H9 (cell line): Measurements from ENCODE around the gene KCNAB1. TPM values are rescaled to one million over a fixed set of nuclear protein-coding genes. Genes with fewer than 3 reads are reported as not detected.

Experiments used
- DNase-seq: peaks from one replicate; pipeline ENCODE4 v3.0.0-alpha.2; 2017
- H2AFZ ChIP-seq: one replicate; pipeline ENCODE4 v1.6.1; 2013; ENCODE audit warnings: mild to moderate bottlenecking, low read length, control low read depth, moderate library complexity
- H2AK5ac ChIP-seq: 2 replicates; pipeline ENCODE4 v1.6.1; 2013; ENCODE audit warnings: low read length, control low read depth, mixed read lengths; ENCODE audit not compliant: insufficient read length
- H2BK120ac ChIP-seq: one replicate; pipeline ENCODE4 v1.6.1; 2013; ENCODE audit warnings: low read depth, mild to moderate bottlenecking, low read length, control low read depth, inconsistent platforms; ENCODE audit not compliant: poor library complexity, severe bottlenecking
- H2BK12ac ChIP-seq: 2 replicates; pipeline ENCODE4 v1.6.1; 2013; ENCODE audit warnings: low read length, control low read depth, mixed read lengths, low read depth; ENCODE audit not compliant: insufficient read length
- H2BK15ac ChIP-seq: 2 replicates; pipeline ENCODE4 v1.6.1; 2013; ENCODE audit warnings: low read depth, low read length, control low read depth
- H2BK20ac ChIP-seq: one replicate; pipeline ENCODE4 v1.6.1; 2013; ENCODE audit warnings: low read depth, mild to moderate bottlenecking, low read length, control low read depth, inconsistent platforms; ENCODE audit not compliant: poor library complexity, severe bottlenecking
- H2BK5ac ChIP-seq: 2 replicates; pipeline ENCODE4 v1.6.1; 2013; ENCODE audit warnings: low read length, control low read depth, mixed read lengths; ENCODE audit not compliant: insufficient read length
- H3K14ac ChIP-seq: 2 replicates; pipeline ENCODE4 v1.6.1; 2013; ENCODE audit warnings: low read length, control low read depth; ENCODE audit not compliant: insufficient read depth
- H3K18ac ChIP-seq: 2 replicates; pipeline ENCODE4 v1.6.1; 2013; ENCODE audit warnings: low read depth, mild to moderate bottlenecking, mixed read lengths, low read length, control low read depth; ENCODE audit not compliant: insufficient read length
- H3K23ac ChIP-seq: 2 replicates; pipeline ENCODE4 v1.6.1; 2013; ENCODE audit warnings: low read length, control low read depth, mixed read lengths, low read depth; ENCODE audit not compliant: insufficient read length
- H3K23me2 ChIP-seq: 2 replicates; pipeline ENCODE4 v1.6.1; 2013; ENCODE audit warnings: low read depth, mild to moderate bottlenecking, mixed read lengths, low read length, control low read depth; ENCODE audit not compliant: insufficient read length, poor library complexity, severe bottlenecking
- H3K27ac ChIP-seq: 2 replicates; pipeline ENCODE4 v1.5.1; 2013; ENCODE audit warnings: low read length, control low read depth, mixed read lengths, low read depth; ENCODE audit not compliant: insufficient read length
- H3K27me3 ChIP-seq: 2 replicates; pipeline ENCODE4 v1.6.1; 2013; ENCODE audit warnings: low read length, control low read depth, inconsistent platforms; ENCODE audit not compliant: insufficient read depth
- H3K4ac ChIP-seq: 2 replicates; pipeline ENCODE4 v1.6.1; 2013; ENCODE audit warnings: low read depth, mild to moderate bottlenecking, control low read depth, inconsistent platforms, low read length, moderate library complexity
- H3K4me1 ChIP-seq: 2 replicates; pipeline ENCODE4 v1.6.1; 2013; ENCODE audit warnings: low read length, control low read depth, inconsistent platforms; ENCODE audit not compliant: insufficient read depth
- H3K4me2 ChIP-seq: 2 replicates; pipeline ENCODE4 v1.6.1; 2013; ENCODE audit warnings: low read length, control low read depth, mixed read lengths; ENCODE audit not compliant: insufficient read length, insufficient read depth
- H3K56ac ChIP-seq: 2 replicates; pipeline ENCODE4 v1.6.1; 2013; ENCODE audit warnings: low read depth, mild to moderate bottlenecking, mixed read lengths, low read length, control low read depth; ENCODE audit not compliant: insufficient read length
- H3K79me1 ChIP-seq: 2 replicates; pipeline ENCODE4 v1.6.1; 2013; ENCODE audit warnings: low read depth, mild to moderate bottlenecking, moderate library complexity, low read length, control low read depth, inconsistent platforms; ENCODE audit not compliant: insufficient read depth, poor library complexity, severe bottlenecking
- H3K79me2 ChIP-seq: 2 replicates; pipeline ENCODE4 v1.6.1; 2013; ENCODE audit warnings: low read length, control low read depth, inconsistent platforms; ENCODE audit not compliant: insufficient read depth
- H3K9ac ChIP-seq: 2 replicates; pipeline ENCODE4 v1.6.1; 2013; ENCODE audit warnings: low read length, control low read depth, mixed read lengths; ENCODE audit not compliant: insufficient read length; ENCODE audit errors: extremely low read depth
- H3K9me3 ChIP-seq: one replicate; pipeline ENCODE4 v1.6.1; 2013; ENCODE audit warnings: low read depth, low read length, inconsistent platforms; ENCODE audit not compliant: control insufficient read depth
- H3T11ph ChIP-seq: one replicate; pipeline ENCODE4 v1.6.1; 2013; ENCODE audit warnings: mild to moderate bottlenecking, low read length, control low read depth, inconsistent platforms
- H4K20me1 ChIP-seq: one replicate; pipeline ENCODE4 v1.6.1; 2013; ENCODE audit not compliant: control insufficient read depth, insufficient read length, insufficient read depth
- H4K5ac ChIP-seq: 2 replicates; pipeline ENCODE4 v1.6.1; 2013; ENCODE audit warnings: low read depth, mild to moderate bottlenecking, mixed read lengths, low read length, control low read depth; ENCODE audit not compliant: insufficient read length
- H4K8ac ChIP-seq: replicated peaks from 2 replicates; pipeline ENCODE4 v1.6.1; 2013; ENCODE audit warnings: low read length, control low read depth, mixed read lengths, low read depth; ENCODE audit not compliant: insufficient read length
- H4K91ac ChIP-seq: 2 replicates; pipeline ENCODE4 v1.6.1; 2013; ENCODE audit warnings: low read depth, mild to moderate bottlenecking, moderate library complexity, mixed read lengths, low read length, control low read depth; ENCODE audit not compliant: insufficient read length
- H3K27ac Mint-ChIP-seq, 3 experiments: 2 replicates in 2 of 3; 3 replicates in 1 of 3; pipeline ENCODE4 v1.8.0; 2020 to 2021; ENCODE audit warnings: mixed read lengths in 3 of 3, mild to moderate bottlenecking in 1 of 3, moderate library complexity in 1 of 3
- H3K27me3 Mint-ChIP-seq: 2 replicates; pipeline ENCODE4 v1.8.0; 2021; ENCODE audit warnings: low read depth, mild to moderate bottlenecking, moderate library complexity, mixed read lengths
- H3K36me3 Mint-ChIP-seq, 3 experiments: 2 replicates in 2 of 3; 3 replicates in 1 of 3; pipeline ENCODE4 v1.8.0; 2020 to 2021; ENCODE audit warnings: low read depth in 3 of 3, mixed read lengths in 3 of 3; ENCODE audit not compliant: insufficient read depth in 1 of 3
- H3K4me1 Mint-ChIP-seq, 2 experiments: 2 replicates each; pipeline ENCODE4 v1.8.0; 2020; ENCODE audit warnings: mixed read lengths in 2 of 2
- H3K4me3 Mint-ChIP-seq, 2 experiments: 2 replicates in 1 of 2; 3 replicates in 1 of 2; pipeline ENCODE4 v1.8.0; 2020 to 2021; ENCODE audit warnings: mild to moderate bottlenecking in 2 of 2, mixed read lengths in 2 of 2, moderate library complexity in 1 of 2
- H3K9me3 Mint-ChIP-seq, 2 experiments: 2 replicates in 1 of 2; 3 replicates in 1 of 2; pipeline ENCODE4 v1.8.0; 2020; ENCODE audit warnings: mild to moderate bottlenecking in 2 of 2, mixed read lengths in 2 of 2, moderate library complexity in 1 of 2
- WGBS: extraction: QIAGEN DNeasy Blood & Tissue Kit; methylation state at CpG from one replicate; pipeline ENCODE4 v1.1.7; 2013; ENCODE audit warnings: missing lambda C conversion rate, low lambda C conversion rate, mixed read lengths; ENCODE audit not compliant: insufficient read length; ENCODE audit errors: extremely low coverage; 5-methylcytosine and 5-hydroxymethylcytosine counted together
- total RNA-seq: library from RNA; stranded (reverse); gene quantifications from 2 replicates; pipeline ENCODE4 v1.2.1, GENCODE V29; 2021
- TF ChIP-seq, protein P1 (sequence below): fragments of 200-600 bp; sonication (generic); conservative IDR thresholded peaks from 3 replicates; pipeline ENCODE4 v1.8.0; 2021; ENCODE audit warnings: antibody characterized with exemption, mild to moderate bottlenecking

KCNAB1 gene
- total RNA-seq, 1 experiment from 2014 or later: 3.7 TPM

DNA sequence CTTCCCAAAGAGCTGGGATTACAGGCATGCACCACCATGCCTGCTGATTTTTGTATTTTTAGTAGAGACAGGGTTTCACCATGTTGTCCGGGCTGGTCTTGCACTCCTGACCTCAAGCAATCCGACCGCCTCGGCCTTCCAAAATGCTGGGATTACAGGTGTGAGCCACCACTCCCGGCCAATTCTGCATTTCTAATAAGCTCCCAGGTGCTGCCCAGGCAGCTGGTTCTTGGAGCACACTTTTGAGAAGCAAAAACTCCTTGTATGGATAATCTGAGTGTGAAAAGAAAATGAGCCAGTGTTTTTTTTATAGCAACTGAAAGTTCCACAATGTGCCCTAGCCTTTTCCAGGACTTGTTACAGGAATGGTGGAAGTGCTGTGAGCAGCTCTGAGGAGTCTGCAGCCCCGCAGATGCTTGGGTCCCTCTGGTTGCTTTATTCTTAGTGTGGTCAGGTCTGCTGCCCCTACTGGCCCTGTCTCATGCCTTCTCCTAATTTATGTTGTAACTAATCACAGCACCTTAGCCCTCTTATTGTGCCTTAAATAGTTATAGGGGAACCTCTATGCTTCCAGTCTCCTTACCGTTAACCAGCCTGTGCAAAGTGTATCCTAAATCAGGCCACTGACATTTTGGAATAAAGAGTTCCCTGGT is 13.5 kb upstream of the KCNAB1 start:
- H3K36me3 Mint-ChIP-seq: no peaks in the 10 kb centered on the region
- no peak overlapping the region for H4K5ac ChIP-seq
- H2BK120ac ChIP-seq: no peak overlapping the region
- H3K9ac ChIP-seq: no peak overlapping the region
- no peak overlapping the region for H3K27ac Mint-ChIP-seq
- no peaks in the 10 kb centered on the region for H3K27me3 ChIP-seq
- H2AK5ac ChIP-seq: no peak overlapping the region
- H3K27me3 Mint-ChIP-seq: no peaks in the 10 kb centered on the region
- H3T11ph ChIP-seq: no peak overlapping the region
- no peak overlapping the region for H3K14ac ChIP-seq
- no peaks in the 10 kb centered on the region for H3K4me1 ChIP-seq
- no peaks in the 10 kb centered on the region for H3K9me3 ChIP-seq
- DNase-seq: peak; percentile 51
- no peaks in the 10 kb centered on the region for H4K20me1 ChIP-seq
- no peaks in the 10 kb centered on the region for H3K79me1 ChIP-seq
- no CpG with 5 or more reads among the region's 7 CpGs for WGBS
- H4K91ac ChIP-seq: no peak overlapping the region
- no peak overlapping the region for H2BK5ac ChIP-seq
- no peak overlapping the region for H3K4me2 ChIP-seq
- no peak overlapping the region for H2BK12ac ChIP-seq
- H3K79me2 ChIP-seq: no peaks in the 10 kb centered on the region
- no peaks in the 10 kb centered on the region for H3K4me1 Mint-ChIP-seq
- TF ChIP-seq, protein P1, sequence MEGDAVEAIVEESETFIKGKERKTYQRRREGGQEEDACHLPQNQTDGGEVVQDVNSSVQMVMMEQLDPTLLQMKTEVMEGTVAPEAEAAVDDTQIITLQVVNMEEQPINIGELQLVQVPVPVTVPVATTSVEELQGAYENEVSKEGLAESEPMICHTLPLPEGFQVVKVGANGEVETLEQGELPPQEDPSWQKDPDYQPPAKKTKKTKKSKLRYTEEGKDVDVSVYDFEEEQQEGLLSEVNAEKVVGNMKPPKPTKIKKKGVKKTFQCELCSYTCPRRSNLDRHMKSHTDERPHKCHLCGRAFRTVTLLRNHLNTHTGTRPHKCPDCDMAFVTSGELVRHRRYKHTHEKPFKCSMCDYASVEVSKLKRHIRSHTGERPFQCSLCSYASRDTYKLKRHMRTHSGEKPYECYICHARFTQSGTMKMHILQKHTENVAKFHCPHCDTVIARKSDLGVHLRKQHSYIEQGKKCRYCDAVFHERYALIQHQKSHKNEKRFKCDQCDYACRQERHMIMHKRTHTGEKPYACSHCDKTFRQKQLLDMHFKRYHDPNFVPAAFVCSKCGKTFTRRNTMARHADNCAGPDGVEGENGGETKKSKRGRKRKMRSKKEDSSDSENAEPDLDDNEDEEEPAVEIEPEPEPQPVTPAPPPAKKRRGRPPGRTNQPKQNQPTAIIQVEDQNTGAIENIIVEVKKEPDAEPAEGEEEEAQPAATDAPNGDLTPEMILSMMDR: peak; percentile 57
- no peaks in the 10 kb centered on the region for H3K9me3 Mint-ChIP-seq
- peaks cover 3% of the 10 kb centered on the region for H3K23me2 ChIP-seq
- no peak overlapping the region for H2BK15ac ChIP-seq
- no peak overlapping the region for H2AFZ ChIP-seq
- H3K27ac ChIP-seq: no peak overlapping the region
- no peak overlapping the region for H3K4me3 Mint-ChIP-seq
- no peak overlapping the region for H3K18ac ChIP-seq
- H3K4ac ChIP-seq: no peak overlapping the region
- H3K56ac ChIP-seq: no peak overlapping the region
- H2BK20ac ChIP-seq: no peak overlapping the region
- H3K23ac ChIP-seq: no peak overlapping the region
- no peak overlapping the region for H4K8ac ChIP-seq
